Pons (tissue), 1 donor: ENCODE measurements around the gene HDAC4.

Experiments
- DNase-seq: peaks from one replicate; pipeline ENCODE4 v3.0.0-alpha.2; 2016; ENCODE audit warnings: low spot score

HDAC4 gene

DNA sequence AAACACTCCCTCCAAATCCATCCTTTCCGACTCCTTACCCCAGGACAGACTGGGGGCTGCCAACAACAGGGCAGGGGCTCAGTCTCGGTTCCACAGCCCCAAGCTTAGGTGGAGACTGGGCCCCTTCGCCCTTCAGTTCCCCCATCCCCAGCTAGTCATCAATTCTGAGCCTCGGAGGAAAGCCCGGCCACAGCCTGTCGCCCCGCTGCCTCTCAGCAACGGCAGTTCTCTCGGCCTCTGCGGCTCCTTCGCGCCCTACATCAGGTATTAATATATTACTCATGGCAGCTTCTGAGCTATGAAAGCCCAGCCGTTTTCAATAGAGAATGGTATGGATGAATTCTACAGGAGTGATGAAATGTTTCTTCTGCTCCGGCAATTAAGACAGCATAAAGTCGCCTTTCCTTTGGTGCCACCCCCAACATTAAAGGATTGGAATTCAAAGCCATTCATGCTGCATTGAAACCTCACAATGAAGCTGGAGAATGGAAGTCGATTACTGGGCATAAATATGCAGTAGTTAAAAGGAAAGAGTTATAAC lies 2.8 kb downstream of the HDAC4 start:
- DNase-seq, result no peak

DNA sequence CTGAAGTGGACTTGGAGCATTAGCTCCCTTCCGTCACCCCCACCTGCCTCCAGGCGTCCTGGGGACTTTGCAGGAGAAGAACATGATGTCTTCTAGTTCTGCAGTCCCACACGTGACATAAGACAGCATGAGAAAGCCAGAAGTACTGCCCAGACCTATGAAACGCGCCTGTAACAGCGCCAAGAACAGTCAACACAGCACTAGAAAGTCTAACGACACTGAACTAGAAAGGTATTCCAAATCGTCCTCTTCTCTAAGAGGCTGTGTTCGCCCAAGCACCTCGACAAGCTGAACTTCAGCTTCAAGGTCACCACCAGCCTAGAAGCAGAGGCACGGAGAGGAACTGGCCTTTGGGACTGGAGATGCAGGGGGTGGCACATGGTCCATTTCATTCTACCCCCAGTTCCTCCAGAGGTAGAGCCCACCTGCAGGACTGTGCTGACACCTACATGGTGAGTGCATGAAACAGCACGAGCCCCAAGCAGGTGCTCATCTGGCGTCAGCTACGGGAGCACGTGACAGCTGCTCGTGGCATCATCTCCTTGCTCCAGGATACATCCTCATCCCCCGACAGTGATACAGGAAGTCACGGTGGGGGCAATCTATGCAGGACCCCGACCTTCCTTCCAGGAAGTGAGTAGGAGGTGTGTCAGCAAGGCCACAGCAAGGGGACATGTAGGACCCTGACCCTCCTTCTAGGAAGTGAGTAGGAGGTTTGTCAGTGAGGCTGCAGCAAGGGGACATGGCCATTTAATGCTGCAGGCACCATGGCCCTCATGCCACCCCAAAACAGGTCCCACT lies 3.7 kb downstream of the HDAC4 start:
- DNase-seq, result no peak

DNA sequence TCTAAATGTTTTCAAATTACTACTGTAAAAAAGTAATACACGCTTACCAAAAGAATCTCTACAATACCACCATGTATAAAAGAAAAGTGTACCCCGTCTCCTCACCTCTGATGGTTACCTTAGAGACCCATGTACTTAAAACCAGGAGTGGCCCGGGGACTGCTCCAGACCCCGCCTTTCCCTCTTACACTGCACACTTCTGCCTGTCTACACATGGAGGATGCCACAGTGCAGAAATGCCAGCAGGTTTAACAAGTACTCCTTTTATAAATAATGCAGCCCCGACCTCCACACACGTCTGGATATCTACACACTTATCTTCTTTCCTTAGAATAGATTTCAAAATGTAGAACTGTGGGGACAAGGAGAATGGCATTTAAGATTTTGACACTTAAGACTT lies 5.3 kb downstream of the HDAC4 start:
- DNase-seq, result no peak

DNA sequence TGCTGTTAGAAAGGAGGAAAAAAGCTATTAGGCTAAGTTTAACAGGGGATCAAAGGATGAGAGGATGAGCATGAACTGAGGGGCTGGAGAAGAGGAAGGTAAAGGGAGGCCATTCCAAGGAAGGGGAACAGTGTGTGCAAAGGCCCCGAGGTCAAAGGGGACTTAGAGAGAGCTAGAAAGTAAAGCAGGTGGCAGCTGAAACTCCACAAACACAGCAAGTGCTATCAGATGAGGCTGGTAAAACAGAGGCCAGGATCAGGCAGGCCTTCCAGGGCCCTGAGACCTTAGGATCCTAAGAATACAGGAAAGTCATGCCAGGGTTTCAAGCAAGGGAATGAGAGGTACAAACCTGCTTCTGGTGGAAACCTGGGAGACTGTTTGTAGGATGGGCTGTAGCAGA lies 5.8 kb downstream of the HDAC4 start:
- DNase-seq, result no peak

DNA sequence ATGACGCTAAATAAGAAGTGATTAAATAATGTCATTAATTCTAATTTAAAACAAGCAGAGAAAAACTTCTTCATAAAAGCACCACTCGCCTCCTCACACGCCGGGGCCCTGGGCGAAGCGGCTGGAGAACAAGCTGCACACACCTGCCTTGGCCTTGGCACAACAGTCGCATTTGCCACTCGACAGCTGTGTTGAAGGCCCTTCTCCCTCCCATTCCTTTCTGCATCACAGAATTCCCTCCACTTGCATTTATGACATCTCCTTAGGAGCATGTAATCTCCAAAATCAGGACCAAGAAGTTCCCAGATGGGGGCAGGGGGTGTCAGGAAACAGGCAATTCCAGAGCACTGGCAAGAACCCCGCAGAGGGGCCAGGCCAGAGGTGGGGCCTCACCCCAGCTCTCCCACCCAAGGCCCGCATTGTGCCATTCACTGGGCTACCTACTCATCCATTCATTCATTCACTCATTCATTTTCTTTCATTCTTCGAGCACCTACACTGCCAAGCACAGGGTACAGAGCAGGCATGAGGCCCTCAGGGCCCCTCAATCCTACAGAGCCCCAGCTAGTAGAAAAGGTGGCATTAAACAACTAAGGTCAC lies 6.4 kb downstream of the HDAC4 start:
- DNase-seq, result no peak

DNA sequence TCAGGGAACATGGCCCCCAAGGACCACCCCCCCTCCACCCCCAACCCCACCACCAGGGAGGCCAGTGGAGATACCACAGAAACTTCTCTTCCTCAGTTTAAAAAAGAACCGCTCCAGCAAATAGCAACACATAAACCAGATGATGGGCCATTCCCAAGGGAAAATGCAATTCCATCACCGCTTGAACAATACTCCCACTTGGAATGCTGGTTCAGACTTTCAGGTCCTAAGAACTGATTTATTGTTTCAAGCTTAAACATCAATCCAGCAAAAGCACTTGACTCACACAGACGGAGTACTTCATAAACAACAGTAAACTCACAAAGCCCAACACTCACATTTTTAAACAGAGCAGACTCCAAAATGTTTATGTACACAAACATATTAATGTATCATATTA lies 6.9 kb downstream of the HDAC4 start:
- DNase-seq, result peak; percentile 51

DNA sequence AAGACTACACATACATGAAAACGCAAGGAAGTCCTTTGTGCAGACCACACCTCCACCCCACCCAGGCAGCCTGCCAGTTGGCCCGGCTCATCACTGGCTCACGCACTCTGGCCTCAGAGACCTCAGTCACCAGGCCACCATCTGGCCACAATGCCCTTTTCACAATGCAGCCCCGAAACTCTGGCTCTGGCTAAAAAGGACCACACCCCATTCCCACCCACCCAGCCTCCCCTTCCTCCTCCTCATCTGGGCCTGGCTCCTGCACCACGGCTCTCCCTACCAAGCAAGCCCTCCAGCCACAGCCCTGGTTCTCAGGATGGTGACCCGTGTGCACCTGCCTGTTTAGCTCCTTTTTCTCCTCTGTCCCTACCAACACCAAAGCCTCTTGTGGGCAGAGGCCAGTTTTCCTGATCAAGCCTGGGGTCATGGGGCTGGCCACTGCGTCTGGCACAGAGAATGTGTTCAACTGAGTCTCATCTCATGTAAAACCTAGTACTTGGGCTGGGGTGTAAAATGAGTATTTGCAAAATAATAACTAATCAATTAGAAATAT lies 7.4 kb downstream of the HDAC4 start:
- DNase-seq, result peak; percentile 52

DNA sequence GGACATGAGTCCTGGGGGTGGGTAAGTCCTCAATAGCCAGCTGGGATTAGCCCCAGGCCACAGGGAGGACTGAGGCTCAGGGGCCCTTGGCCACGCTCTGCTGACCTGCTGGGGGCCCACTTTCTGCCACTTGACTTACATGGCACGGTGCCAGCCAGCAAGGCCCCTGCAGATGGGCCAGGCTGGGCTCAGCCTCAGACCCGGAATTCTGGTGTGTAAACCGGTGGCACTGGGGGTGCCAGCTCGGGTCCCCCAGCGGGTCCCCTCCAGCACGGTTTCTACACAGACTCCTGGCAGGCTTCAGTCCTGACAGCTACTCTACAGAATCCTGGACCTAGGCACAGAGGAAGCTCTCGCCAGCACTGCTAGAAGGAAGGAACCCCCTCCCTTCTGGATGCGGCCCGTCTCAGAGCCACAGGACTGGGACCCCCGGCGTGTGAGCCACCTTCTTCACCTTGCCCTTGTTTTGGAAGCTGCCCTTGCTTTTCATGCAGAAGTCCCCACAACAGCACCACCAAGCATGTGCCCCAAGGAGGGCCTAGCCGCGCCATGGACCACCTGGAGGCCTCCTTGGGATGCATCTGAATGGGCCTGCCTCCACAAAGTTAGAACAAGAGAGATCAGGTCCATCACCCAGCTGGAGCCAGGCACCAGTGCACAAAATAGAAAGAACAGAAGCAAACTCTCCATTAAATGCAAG lies 8.0 kb downstream of the HDAC4 start:
- DNase-seq, result no peak

DNA sequence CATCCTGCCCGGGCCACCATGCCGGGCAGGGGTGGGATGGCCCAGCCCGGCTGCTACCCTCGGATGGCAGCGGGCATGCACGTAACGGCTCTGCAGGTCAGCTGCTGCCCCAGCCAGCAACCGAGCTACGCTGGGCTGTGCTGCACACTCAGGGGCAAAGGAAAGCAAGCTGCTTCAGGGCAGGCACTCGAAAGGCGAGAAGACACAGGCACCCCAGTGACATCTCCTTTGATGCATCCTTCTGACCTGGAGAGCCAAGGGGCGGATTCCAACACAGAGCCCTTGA lies 8.8 kb downstream of the HDAC4 start:
- no peak for DNase-seq

DNA sequence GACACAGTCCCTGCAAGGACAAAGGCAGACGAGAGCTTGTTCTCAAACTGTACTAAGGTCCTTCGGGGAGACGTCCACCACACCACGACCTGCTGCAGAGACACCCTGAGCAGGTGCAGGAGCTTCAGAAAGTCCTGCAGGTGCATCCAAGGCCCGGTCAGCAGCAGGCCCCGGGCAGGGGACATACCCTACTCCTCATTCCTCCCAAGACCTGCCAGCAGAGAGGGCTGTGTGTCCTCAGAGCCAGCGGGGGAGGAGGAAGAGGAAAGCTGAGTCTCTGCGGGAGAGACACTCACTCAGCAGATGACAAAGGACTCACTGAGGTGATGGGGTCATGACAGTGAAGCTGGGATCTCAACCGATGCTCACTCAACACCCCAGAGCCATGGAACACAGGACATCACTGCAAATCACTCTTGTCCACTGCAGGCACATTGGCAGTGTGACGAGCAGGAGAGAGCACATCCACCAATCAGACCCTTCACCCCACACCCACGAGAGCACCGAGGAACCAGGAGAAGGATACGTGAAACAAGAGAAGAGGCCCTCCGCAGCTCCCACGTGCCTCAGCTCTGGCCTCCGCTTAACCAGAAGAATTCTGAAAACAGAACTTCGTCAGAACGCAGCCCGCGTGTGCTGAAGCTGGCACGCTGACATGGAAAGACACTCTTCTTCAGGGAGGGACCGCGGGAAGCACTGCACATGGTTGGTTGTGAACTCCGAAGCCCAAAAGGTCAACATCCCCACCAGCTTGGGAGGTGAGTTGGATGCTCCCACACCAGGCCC lies 9.3 kb downstream of the HDAC4 start:
- peak; percentile 27 for DNase-seq

DNA sequence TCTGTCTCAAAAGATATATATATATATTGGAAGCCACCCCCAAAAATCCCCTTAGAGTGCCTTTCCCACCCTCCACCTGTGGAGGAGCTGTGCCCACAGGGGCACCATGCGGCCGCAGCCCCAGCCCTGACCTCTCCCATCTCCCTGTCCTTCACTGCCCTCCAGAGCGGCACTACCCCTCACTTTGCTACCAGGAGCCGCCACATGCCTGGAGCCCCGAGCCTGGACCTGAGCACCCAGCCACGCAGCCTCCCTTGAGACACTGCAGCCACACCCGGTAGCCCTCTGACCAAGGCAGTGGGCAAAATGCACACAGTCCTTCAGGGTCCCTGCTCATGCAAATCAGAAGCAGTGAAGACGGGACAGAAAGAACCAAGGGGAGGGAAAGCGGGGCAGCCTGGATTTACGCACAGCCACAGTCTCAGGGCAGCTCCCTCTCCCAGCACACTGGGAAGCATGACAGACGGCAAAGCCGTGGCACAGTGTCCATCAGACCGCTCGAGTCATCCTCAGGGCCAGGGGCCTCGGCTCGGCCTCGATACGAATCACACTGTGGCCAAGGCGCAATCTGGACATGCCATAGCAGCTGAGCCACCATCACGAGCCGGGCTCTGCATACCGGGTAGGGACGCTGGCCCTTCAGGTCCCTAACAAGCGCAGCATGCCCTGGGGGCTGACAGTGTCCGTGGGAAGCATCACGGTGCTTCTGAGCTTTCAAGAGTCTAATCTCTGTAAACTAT lies 10.1 kb downstream of the HDAC4 start:
- DNase-seq, result no peak

DNA sequence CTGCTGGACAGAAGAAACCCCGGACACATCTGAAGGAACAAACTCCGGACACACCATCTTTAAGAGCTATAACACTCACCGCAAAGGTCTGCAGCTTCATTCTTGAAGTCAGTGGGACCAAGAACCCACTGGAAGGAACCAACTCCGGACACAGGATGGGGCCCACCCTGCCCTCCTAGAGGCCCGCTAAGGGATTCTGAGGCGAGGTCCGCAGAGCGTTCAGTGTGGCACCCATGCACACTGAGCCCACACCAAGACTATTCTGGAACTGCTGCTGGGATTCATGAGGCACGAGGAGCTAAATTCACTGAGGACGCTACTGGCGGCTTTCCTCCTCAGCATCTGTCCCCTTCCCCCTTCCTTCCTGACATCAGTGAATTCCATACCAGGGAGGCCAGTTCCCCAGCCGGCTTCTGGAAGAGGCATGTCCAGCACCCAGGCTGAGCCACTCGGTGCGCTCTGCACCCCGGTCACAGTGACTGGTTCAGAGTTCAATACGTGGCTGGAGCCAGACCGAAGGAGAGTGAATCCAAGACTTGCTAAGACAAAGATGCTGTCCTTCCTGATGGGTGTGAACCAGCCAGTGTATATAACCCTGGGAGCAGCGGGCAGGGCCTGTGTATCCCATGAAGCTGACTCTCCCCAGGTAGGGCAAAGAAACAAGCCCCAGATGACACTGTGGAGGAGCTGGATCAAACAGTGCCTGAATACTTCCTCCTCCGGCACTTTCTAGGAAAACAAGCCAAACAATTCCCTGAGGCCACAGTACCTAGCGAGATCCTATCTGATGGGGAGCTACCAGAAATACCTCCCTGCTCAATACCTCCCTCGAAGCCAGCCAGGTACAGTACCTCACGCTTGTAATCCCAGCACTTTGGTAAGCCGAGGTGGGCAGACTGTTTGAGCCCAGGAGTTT lies 11.1 kb downstream of the HDAC4 start:
- DNase-seq, result no peak

DNA sequence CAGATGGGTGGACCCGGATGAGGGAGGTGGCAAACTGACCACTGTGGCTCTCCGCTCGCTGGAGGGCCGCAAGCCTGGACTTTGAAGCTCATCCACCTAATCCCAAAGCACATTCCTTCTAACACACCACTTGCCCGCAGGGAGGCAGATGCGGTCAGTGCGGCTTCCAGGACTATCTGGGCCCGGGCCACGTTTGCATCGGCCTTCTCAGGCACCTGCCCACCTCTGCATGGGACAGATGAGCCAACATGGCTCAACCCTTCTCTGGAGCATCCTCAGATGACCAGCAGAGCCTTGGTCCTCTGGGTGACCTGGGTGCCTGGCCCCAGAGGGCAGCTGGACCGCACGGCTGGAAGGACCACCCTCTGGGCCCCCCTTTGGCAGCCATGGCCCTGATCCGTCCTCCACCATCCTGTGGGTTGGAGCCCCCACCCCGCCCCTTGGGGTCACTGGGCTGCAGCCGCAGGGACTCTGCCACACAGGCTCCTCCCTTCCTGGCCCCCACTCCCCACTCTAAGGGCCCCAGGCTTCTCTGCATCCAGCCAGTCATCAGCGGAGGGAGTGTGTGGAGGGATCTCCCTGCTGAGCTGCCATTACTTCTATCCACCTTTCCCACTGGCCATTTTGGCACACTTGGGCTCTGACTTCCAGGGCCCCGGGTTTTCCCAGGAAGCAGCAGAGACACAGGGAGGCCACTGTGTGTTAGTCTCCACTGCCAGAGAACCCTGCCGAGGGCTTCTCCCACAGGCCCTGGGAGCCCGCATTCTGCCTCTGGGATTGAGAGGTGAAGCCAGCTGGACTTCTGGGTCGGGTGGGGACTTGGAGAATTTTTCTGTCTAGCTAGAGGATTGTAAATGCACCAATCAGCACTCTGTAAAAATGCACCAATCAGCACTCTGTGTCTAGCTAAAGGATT lies 12.3 kb downstream of the HDAC4 start:
- no peak for DNase-seq

DNA sequence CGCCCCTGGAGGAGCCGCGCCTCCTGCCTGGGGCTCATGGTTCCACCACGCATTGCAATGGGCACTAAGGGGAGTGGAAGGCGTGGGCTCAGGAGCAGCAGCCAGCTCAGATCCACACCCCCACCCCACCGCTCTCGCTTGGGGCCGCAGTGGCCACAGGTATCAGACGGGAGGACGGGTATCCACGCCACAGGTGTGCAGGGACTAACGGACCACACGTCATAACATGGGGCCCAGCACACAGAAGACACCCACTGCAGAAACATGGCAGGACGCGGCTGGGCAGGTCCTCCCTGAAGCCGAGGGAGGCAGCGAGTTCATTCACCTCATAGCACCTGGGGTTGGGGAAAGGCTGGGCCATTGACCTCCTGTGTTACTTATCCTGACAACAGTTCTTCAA lies 13.0 kb downstream of the HDAC4 start:
- no peak for DNase-seq

DNA sequence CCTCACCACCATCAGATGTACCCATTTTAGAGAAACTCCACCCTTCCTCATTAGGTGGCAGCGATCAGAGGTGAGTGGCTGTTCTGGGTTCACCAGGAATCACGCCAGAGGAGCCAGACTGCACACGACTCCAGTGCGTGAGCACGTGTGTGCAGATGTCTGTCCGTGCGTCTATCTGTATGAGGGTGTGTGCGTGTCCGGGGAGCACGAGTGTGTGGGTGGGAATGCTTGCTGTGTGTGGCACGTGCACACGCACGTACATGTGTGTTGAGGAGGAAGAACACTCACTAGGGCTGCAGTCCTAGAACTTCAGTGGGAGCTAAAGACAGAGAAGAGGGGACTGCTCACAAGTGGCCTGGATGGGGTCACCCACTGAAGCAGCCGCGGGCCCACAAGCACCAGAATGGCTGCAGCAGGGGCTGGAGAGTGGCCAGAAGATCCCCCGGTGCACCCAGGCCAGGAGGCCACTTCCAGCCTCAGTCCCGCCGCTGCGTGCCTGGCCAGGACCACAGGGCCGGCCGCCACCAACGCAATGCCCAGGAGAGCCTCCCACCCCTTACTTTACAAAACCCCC lies 13.9 kb downstream of the HDAC4 start:
- no peak for DNase-seq

DNA sequence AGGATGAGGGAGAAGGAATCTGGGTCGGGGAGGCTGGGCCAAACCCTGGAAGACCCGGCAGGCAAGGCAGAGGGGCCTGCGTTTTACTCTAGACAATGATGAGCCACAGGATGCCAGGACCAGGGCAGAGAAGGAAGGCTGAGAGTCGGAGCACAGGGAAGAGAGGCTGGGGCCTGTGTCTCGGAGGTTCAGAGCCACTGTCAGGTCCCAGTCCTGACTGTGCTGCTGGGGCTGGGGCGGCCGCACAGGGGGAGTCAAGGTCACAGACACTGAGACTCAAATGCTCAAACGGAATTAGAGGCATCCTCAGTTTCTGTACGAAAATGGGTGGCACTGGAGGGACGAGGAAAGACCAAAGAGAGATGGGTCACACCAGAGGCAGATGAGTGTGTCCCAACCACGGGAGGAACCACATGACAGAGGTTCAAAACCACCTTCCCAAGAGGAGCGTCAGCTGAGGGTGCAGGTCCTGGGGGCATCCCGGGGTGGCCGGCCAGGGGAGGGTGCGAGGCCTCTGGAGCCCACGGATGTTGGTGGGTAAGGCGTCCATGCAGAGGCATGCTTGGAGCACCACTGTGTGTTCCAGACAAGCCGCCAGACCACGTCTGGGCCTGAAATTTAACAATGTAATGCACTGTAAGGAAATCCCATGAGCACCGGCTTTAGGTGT lies 14.7 kb downstream of the HDAC4 start:
- no peak for DNase-seq

DNA sequence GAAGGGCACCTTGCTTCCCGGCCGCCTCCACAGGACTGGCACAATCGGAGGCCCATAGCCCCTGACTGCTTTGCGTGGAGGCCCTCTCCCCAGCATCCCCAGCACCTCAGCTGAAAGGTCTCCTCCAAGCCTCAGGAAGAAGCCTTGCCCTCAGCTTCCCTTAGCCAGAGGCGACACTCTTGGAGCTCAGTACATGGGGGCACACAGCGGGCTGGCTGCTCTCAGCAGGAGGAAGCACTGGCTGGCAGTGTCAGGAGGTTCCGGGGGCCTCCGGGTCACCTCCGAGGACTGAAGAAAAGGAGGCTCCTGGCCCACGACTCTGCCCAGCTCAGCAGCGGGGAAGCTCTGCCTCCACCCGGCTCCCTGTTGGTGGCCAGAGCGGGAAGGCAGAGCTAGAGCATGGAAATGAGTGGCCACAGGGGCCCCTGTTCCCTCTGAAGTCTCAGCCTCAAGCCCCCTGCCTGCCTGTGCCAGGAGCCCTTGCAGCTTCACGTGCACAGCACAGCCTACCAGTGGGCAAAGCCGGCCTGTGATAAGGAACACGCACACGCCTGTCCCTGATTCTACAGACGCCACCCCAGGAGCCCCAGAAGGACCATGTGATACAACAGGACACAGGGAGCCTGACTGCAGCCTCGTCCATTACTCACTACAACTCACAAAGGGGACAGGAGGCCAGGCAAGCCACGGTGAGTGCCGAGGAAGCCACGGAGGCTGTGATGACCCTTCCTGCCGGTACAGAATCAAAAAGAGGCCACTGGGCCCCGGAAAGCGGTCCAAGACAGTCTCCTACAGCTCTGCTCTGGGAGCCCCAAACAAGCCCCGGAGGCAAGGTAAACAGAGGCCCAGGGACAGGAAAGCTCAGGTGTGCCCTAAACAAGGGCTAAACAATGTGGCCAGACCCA lies 15.5 kb downstream of the HDAC4 start:
- no peak for DNase-seq
